ENCODE measurements around the gene NVL.

- TF ChIP-seq MAX (IDR thresholded peaks at IDR 0.05; ENCODE audit: low read depth, low read length) (no peak), CTCF (IDR thresholded peaks at IDR 0.05; ENCODE audit: low read depth, low read length) (no peak), MYC (IDR thresholded peaks at IDR 0.05; ENCODE audit: low read depth, low read length) (no peak)
These were observed 56.3 kb downstream of the NVL start for GRCh38 chr1:224273641-224274040.

Data from NB4 (cell line).